Stimulated activated CD4-positive, alpha-beta T cell treated with anti-CD3 and anti-CD28 coated beads, Interleukin-2, amount 100 ng/mL, for 4 hours (primary cell): Measurements from ENCODE around the gene NOX3.
"Not testable (repeated sequence)": the region's sequence is repeated elsewhere in the genome, so short reads cannot be mapped to it uniquely, and the experiment has no call there.

Experiments
- DNase-seq: peaks from one replicate; pipeline ENCODE4 v3.0.0-alpha.2; 2020; ENCODE audit warnings: low read depth

Gene NOX3

DNA sequence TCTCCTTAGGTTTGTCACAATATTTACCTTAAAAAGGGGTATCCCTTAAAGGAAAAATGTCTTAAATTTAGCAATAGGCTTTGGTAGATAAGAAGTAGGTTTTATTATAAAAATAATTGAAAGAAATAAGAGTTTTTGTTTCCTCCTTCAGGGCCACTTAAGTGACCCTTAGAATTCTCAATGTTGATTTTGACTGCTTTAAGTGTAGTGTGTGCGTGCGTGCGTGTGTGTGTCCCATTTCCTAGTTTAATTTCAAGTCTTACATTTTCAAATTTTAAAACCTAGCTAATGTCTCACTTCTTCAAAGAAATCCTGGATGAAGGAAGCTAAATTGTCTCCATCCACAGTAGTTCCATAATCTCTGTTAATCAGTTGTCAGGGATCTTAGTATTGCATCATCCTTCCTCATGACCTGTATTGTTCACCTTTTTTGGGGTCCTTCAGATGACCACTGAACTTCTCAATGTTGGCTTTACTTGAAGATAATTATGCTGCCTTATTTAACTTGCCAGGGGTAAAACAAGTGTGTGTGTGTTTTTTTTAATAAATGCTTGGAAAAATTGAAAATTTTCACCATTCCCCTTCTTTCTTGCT, 90.7 kb downstream of the NOX3 start:
- DNase-seq, result no peak

DNA sequence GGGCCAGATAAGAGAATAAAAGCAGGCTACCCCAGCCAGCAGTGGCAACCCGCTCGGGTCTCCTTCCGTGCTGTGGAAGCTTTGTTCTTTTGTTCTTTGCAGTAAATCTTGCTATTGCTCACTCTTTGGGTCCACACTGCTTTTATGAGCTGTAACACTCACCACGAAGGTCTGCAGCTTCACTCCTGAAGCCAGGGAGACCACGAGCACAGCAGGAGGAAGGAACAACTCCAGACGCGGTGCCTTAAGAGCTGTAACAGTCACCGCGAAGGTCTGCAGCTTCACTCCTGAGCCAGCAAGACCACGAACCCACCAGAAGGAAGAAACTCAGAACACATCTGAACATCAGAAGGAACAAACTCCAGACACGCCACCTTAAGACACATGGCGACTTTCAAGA, 91.6 kb downstream of the NOX3 start:
- not testable (repeated sequence) for DNase-seq

GRCh38 chr6:155362968-155363632, 92.5 kb downstream of the NOX3 start:
- DNase-seq, result not testable (repeated sequence)

DNA sequence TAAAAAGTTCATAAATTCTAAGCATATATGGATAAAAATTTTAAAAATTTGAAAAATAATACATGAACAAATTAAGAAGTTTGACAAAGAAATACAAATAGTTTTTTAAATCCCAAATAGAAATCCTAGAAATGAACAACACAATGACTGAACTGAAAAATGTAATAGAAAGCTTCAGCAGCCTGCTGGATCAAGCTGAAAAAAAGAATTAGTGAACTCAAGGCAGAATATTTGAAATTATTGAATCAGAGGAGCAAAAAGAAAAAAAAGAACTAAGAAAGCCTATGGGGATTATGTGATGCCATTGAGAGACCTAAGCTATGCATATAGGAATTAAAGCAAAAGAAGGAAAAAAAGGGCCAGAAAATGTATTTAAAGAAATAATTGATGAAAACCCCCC, 101.5 kb downstream of the NOX3 start:
- no peak for DNase-seq

DNA sequence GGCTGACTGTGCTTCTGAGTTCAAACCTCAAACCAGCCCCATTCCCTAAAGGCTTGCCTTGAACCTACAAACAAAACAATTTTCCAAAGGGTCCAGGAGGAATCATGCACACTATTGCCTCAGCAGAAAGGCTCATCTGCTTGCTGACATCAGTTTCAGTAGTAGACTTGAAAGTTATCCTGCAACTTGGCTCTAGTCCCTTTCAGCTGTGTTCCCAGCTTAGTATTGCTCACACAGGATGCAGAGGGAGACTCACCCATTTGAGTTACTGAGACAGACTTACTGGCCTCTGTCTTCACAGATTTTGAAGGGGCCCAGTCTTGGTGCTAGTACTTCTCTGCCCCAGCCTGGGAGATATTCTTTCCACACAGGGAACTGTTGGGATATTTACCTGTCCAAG, 102.8 kb downstream of the NOX3 start:
- DNase-seq, result no peak

GRCh38 chr6:155352130-155352420, 103.6 kb downstream of the NOX3 start:
- DNase-seq, result no peak

GRCh38 chr6:155351273-155352129, 104.1 kb downstream of the NOX3 start:
- DNase-seq, result no peak

DNA sequence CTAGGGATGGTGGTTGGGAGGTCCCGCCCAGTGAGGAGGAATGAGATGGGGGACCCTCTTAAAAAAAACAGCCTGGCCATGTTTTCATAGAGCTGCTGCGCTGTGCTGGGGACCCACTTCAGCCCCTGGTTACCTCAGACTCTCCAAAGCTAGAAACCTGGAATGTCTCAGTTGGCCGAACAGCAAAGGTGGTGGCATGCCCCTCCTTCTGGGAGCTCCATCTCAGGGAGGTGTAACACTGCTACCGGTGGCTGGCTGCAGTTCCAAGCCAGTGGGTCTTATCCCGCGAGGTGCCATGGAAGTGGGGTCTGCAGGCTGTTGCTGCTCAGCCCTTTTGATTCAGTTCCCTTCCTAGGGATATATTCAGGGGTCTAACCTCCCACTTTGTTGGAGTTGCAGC, 105.7 kb downstream of the NOX3 start:
- no peak for DNase-seq

DNA sequence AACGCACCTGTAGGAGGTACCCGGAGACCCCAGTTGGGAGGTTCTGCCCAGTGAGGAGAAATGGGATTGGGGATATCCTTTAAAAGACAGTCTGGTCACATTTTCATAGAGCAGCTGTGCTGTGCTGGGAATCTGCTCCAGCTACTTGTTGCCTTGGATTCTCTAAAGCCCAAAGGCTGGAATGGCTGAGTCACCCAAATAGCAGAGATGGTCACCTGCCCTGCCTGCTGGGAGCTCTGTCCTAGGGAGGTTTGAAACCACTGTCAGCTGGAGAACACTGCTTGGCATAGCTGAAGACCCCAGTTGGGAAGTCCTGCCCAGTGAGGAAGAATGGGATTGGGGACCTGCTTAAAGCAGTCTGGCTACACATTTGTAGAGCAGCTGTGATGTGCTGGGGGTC, 106.5 kb downstream of the NOX3 start:
- DNase-seq, result no peak

DNA sequence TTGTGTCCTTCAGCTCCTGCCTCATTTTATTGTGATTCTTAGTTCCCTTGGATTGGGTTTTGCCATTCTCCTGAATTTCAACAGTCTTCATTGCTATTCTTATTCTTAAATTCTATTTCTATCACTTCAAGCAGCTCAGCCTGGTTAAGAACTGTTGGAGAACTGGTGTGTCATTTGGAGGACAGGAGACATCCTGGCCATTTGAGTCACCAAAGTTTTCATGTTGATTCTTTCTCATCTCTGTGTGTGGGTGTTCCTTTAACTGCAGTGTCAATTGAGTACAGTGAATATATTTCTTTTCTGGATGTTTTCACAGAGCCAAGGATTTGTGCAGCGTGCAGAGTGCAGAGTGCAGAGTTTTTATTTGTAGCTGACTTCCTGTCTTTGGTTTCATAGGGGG, 107.8 kb downstream of the NOX3 start:
- DNase-seq, result no peak

GRCh38 chr6:155346957-155347356, 108.7 kb downstream of the NOX3 start:
- no peak for DNase-seq
